K562 (cell line): ENCODE results near the gene SHC1. TPM values are rescaled to one million over a fixed set of nuclear protein-coding genes. Genes with fewer than 3 reads are reported as not detected.

ENCODE experiments used
- CREB1 ChIP-seq, 2 experiments: sonication (generic) in 1 of 2; formaldehyde crosslinking in 1 of 2; IDR thresholded peaks; 2 replicates each; pipeline versions ENCODE4 v1.6.1 to v1.8.0; 2012 to 2022; ENCODE audit warnings: inconsistent platforms in 1 of 2, mild to moderate bottlenecking in 1 of 2, missing genetic modification reagents in 1 of 2, moderate library complexity in 1 of 2
- KAT8 ChIP-seq: fragments of 450-650 bp; IDR thresholded peaks from 2 replicates; pipeline ENCODE4 v1.6.1; 2016; ENCODE audit warnings: low read depth, mild to moderate bottlenecking
- PHB ChIP-seq: fragments of 250-450 bp; sonication (Bioruptor Pico); IDR thresholded peaks from 2 replicates; pipeline ENCODE4 v1.5.0; 2021
- RBBP5 ChIP-seq: fragments of 200-600 bp; sonication (generic); IDR thresholded peaks from 2 replicates; pipeline ENCODE4 v1.6.1; 2012; ENCODE audit warnings: borderline replicate concordance, mild to moderate bottlenecking, low read length, control low read depth, inconsistent platforms; ENCODE audit not compliant: insufficient read depth, poor library complexity, severe bottlenecking
- SMAD3 ChIP-seq: fragments of 450-650 bp; formaldehyde crosslinking; conservative IDR thresholded peaks from 2 replicates; pipeline ENCODE4 v1.4.0; 2020; ENCODE audit warnings: mild to moderate bottlenecking
- SMARCA4 ChIP-seq: fragments of 450-650 bp; IDR thresholded peaks from 2 replicates; pipeline ENCODE4 v1.6.1; 2016
- SMARCC2 ChIP-seq: fragments of 450-650 bp; IDR thresholded peaks from 2 replicates; pipeline ENCODE4 v1.6.1; 2017; ENCODE audit warnings: antibody characterized with exemption, moderate library complexity, mild to moderate bottlenecking, low read depth
- STAT5A ChIP-seq: IDR thresholded peaks from 2 replicates; pipeline ENCODE4 v1.6.1; 2012; ENCODE audit warnings: low read length, inconsistent platforms, borderline replicate concordance
- TCF7 ChIP-seq: sonication (generic); IDR thresholded peaks from 2 replicates; pipeline ENCODE4 v1.6.1; 2016; ENCODE audit warnings: antibody characterized with exemption, borderline replicate concordance
- YY1 ChIP-seq, 3 experiments: IDR thresholded peaks; 2 replicates each; pipeline ENCODE4 v1.6.1; 2011; ENCODE audit warnings: low read length in 2 of 3, mild to moderate bottlenecking in 2 of 3, moderate library complexity in 2 of 3, borderline replicate concordance in 1 of 3, control low read depth in 1 of 3, low read depth in 1 of 3; ENCODE audit not compliant: insufficient read depth in 3 of 3, insufficient replicate concordance in 2 of 3, control insufficient read depth in 1 of 3, insufficient read length in 1 of 3; ENCODE audit errors: extremely low read depth in 1 of 3
- ZBTB17 ChIP-seq: fragments of 450-650 bp; formaldehyde crosslinking; IDR thresholded peaks from 2 replicates; pipeline ENCODE4 v1.4.0; 2020; ENCODE audit warnings: mild to moderate bottlenecking
- ZFX ChIP-seq: sonication (generic); formaldehyde crosslinking; IDR thresholded peaks from 2 replicates; pipeline ENCODE4 v1.8.0; 2022; ENCODE audit warnings: mild to moderate bottlenecking, missing genetic modification reagents, moderate library complexity
- polyA plus RNA-seq, 8 experiments: library from polyadenylated mRNA; depleted of rRNA in 4 of 8; stranded (reverse) in 5 of 8; unstranded in 3 of 8; fragments of >200 nt; fragmentation: Nextera tagmentation in 2 of 8; fragmentation: Illumina TruSeq in 1 of 8; extraction: Ambion mirVana in 2 of 8; extraction: Trizol in 1 of 8; gene quantifications; 2 replicates each; pipeline versions ENCODE4 v1.2.1 to v1.2.3, GENCODE V29; 2011 to 2014; ENCODE audit warnings: inconsistent platforms in 1 of 8, missing spikeins in 1 of 8
- total RNA-seq, 7 experiments: library from RNA; depleted of rRNA in 6 of 7; stranded (reverse); fragments of >200 nt in 6 of 7; fragmentation: Illumina TruSeq in 2 of 7; extraction: Trizol in 2 of 7; gene quantifications; 2 replicates each; pipeline versions ENCODE4 v1.2.1 to v1.2.3, GENCODE V29; 2011 to 2021; ENCODE audit warnings: low replicate concordance in 1 of 7
- TF ChIP-seq, protein P1 (sequence below), 2 experiments: fragments of 250-450 bp in 1 of 2; fragments of 450-650 bp in 1 of 2; sonication (Bioruptor Pico) in 1 of 2; IDR thresholded peaks; 2 replicates each; pipeline versions ENCODE4 v1.6.1 to v1.8.0; 2016 to 2021; ENCODE audit warnings: mild to moderate bottlenecking in 2 of 2, moderate library complexity in 2 of 2, missing compliant biosample characterization in 1 of 2, missing genetic modification characterization in 1 of 2
- TF ChIP-seq, protein P2 (sequence below): fragments of 250-450 bp; sonication (Bioruptor Pico); IDR thresholded peaks from 2 replicates; pipeline ENCODE4 v1.4.0; 2020; ENCODE audit warnings: mild to moderate bottlenecking
- TF ChIP-seq, protein P3 (sequence below), 3 experiments: IDR thresholded peaks in 2 of 3; conservative IDR thresholded peaks in 1 of 3; 2 replicates each; pipeline ENCODE4 v1.5.1; 2011 to 2012; ENCODE audit warnings: low read length in 3 of 3, mild to moderate bottlenecking in 3 of 3, control low read depth in 2 of 3, improper control_type of control experiment in 1 of 3, inconsistent platforms in 1 of 3, low read depth in 1 of 3, mixed read lengths in 1 of 3, moderate library complexity in 1 of 3; ENCODE audit not compliant: insufficient read depth in 2 of 3
- TF ChIP-seq, protein P4 (sequence below): IDR thresholded peaks from 2 replicates; pipeline ENCODE4 v1.6.1; 2014; ENCODE audit warnings: antibody characterized with exemption
- TF ChIP-seq, protein P5 (sequence below): fragments of 250-450 bp; sonication (Bioruptor Pico); IDR thresholded peaks from 2 replicates; pipeline ENCODE4 v1.5.0; 2021
- TF ChIP-seq, protein P6 (sequence below): fragments of 200-800 bp; sonication (Bioruptor generic); IDR thresholded peaks from 2 replicates; pipeline ENCODE4 v1.6.1; 2017; ENCODE audit warnings: missing genetic modification characterization, missing compliant biosample characterization

The SHC1 gene
- total and polyA plus RNA-seq, 9 of the 15 experiments (the other 6 are each of a cell fraction or from before 2014, with no cell fraction given) = 4.1 to 113 (median 51.9) TPM

DNA sequence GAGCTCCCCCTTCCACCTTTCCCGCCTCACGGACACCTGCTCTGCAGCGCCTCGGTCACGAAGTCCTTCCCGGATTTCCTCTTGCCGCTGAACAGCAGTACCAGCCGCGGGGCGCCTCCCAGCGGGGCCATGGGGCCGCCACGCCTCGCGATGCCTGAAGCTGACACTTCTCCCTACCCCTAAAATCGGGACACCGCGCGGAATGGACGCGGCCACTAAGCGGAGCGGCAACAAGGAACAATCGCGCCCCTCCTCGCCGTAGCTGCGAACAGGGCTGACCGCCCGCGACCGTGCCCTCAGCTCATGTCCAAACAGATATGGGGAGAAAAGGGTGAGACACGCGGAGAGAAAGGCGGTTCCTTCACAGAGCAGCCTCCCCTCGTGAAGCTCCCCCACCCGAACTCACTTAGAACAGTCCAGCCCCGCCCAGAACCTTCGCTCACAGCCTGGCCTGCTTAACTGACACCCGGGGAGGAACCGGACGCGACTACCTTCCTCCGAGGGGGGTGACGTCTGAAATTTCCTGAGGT is 33.9 kb downstream of the SHC1 start, which contains the start of gene PMVK (continued):
- TF ChIP-seq, protein P1, sequence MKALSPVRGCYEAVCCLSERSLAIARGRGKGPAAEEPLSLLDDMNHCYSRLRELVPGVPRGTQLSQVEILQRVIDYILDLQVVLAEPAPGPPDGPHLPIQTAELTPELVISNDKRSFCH (CRISPR knock-in tag; IDR thresholded peaks at IDR 0.05) = no peak
- TF ChIP-seq, protein P1 (tag; IDR thresholded peaks at IDR 0.05) = peak; percentile 86
- TF ChIP-seq, protein P2, sequence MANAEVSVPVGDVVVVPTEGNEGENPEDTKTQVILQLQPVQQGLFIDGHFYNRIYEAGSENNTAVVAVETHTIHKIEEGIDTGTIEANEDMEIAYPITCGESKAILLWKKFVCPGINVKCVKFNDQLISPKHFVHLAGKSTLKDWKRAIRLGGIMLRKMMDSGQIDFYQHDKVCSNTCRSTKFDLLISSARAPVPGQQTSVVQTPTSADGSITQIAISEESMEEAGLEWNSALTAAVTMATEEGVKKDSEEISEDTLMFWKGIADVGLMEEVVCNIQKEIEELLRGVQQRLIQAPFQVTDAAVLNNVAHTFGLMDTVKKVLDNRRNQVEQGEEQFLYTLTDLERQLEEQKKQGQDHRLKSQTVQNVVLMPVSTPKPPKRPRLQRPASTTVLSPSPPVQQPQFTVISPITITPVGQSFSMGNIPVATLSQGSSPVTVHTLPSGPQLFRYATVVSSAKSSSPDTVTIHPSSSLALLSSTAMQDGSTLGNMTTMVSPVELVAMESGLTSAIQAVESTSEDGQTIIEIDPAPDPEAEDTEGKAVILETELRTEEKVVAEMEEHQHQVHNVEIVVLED = no peak
- no peak for TF ChIP-seq SMAD3 (CRISPR knock-in tag)
- TF ChIP-seq, protein P3, sequence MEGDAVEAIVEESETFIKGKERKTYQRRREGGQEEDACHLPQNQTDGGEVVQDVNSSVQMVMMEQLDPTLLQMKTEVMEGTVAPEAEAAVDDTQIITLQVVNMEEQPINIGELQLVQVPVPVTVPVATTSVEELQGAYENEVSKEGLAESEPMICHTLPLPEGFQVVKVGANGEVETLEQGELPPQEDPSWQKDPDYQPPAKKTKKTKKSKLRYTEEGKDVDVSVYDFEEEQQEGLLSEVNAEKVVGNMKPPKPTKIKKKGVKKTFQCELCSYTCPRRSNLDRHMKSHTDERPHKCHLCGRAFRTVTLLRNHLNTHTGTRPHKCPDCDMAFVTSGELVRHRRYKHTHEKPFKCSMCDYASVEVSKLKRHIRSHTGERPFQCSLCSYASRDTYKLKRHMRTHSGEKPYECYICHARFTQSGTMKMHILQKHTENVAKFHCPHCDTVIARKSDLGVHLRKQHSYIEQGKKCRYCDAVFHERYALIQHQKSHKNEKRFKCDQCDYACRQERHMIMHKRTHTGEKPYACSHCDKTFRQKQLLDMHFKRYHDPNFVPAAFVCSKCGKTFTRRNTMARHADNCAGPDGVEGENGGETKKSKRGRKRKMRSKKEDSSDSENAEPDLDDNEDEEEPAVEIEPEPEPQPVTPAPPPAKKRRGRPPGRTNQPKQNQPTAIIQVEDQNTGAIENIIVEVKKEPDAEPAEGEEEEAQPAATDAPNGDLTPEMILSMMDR (IDR thresholded peaks at IDR 0.05 in 2 of 3, conservative IDR thresholded peaks at IDR 0.05 in 1 of 3; ENCODE audit: insufficient read depth in 2 of 3, low read depth in 1 of 3, low read length in 3 of 3) = peak; percentile 58 to 75 (median 74)
- peak; percentile 26; the same call in 1 of the 2 replicates for TF ChIP-seq STAT5A
- TF ChIP-seq, protein P4, sequence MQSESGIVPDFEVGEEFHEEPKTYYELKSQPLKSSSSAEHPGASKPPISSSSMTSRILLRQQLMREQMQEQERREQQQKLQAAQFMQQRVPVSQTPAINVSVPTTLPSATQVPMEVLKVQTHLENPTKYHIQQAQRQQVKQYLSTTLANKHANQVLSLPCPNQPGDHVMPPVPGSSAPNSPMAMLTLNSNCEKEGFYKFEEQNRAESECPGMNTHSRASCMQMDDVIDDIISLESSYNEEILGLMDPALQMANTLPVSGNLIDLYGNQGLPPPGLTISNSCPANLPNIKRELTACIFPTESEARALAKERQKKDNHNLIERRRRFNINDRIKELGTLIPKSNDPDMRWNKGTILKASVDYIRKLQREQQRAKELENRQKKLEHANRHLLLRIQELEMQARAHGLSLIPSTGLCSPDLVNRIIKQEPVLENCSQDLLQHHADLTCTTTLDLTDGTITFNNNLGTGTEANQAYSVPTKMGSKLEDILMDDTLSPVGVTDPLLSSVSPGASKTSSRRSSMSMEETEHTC = peak; percentile 84
- no peak for TF ChIP-seq SMARCC2
- TF ChIP-seq ZBTB17 = peak; percentile 77
- TF ChIP-seq, protein P5, sequence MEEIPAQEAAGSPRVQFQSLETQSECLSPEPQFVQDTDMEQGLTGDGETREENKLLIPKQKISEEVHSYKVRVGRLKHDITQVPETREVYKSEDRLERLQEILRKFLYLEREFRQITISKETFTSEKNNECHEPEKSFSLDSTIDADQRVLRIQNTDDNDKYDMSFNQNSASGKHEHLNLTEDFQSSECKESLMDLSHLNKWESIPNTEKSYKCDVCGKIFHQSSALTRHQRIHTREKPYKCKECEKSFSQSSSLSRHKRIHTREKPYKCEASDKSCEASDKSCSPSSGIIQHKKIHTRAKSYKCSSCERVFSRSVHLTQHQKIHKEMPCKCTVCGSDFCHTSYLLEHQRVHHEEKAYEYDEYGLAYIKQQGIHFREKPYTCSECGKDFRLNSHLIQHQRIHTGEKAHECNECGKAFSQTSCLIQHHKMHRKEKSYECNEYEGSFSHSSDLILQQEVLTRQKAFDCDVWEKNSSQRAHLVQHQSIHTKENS = no peak
- TF ChIP-seq ZFX (CRISPR knock-in tag) = peak; percentile 58; the same call in 1 of the 2 replicates
- TF ChIP-seq CREB1 (IDR thresholded peaks at IDR 0.05) = no peak; the same call in 1 of the 2 replicates
- no peak for TF ChIP-seq CREB1 (CRISPR knock-in tag; IDR thresholded peaks at IDR 0.05)
- peak; percentile 75 for TF ChIP-seq RBBP5
- TF ChIP-seq KAT8 = no peak
- peak in 2 of 3 experiments; percentile 67 to 75 for TF ChIP-seq YY1 (IDR thresholded peaks at IDR 0.05; ENCODE audit: borderline replicate concordance in 1 of 3, control insufficient read depth in 1 of 3, extremely low read depth in 1 of 3, insufficient read depth in 3 of 3, insufficient read length in 1 of 3, insufficient replicate concordance in 2 of 3, low read depth in 1 of 3, low read length in 2 of 3)
- no peak for TF ChIP-seq PHB (CRISPR knock-in tag)
- TF ChIP-seq, protein P6, sequence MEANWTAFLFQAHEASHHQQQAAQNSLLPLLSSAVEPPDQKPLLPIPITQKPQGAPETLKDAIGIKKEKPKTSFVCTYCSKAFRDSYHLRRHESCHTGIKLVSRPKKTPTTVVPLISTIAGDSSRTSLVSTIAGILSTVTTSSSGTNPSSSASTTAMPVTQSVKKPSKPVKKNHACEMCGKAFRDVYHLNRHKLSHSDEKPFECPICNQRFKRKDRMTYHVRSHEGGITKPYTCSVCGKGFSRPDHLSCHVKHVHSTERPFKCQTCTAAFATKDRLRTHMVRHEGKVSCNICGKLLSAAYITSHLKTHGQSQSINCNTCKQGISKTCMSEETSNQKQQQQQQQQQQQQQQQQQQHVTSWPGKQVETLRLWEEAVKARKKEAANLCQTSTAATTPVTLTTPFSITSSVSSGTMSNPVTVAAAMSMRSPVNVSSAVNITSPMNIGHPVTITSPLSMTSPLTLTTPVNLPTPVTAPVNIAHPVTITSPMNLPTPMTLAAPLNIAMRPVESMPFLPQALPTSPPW (CRISPR knock-in tag) = peak; percentile 71
- no peak; the same call in 1 of the 2 replicates for TF ChIP-seq SMARCA4
- no peak for TF ChIP-seq TCF7
